Measurements from ENCODE around the gene SLC39A5. TPM values are rescaled to one million over a fixed set of nuclear protein-coding genes. Genes with fewer than 3 reads are reported as not detected.

SLC39A5 gene
- total and polyA plus RNA-seq, 2 of the 8 experiments (the other 6 are each of a cell fraction or from before 2014, with no cell fraction given): 0.27 TPM; not detected in 1

- H3K4me2 ChIP-seq (ENCODE audit: insufficient read depth in 1 of 2, low read depth in 2 of 2, low read length in 2 of 2): no peak overlapping the region
- H2BK5ac ChIP-seq (ENCODE audit: low read depth, low read length): 0 out of 2 replicates have a peak overlapping the region, but pooled peaks have one; percentile 5
- no peak overlapping the region for H3K56ac ChIP-seq (replicated peaks; ENCODE audit: insufficient read length, low read depth, low read length)
- no peak overlapping the region for H2BK120ac ChIP-seq (replicated peaks; ENCODE audit: low read depth, low read length)
- no peak overlapping the region for H3K14ac ChIP-seq (ENCODE audit: insufficient read length)
- H3K79me1 ChIP-seq (ENCODE audit: low read depth, low read length): no peaks in the 10 kb centered on the region
- no peak overlapping the region for H2AK5ac ChIP-seq (ENCODE audit: low read depth, low read length)
- no peaks in the 10 kb centered on the region for H3K23me2 ChIP-seq (ENCODE audit: low read depth, low read length)
- H4K8ac ChIP-seq (ENCODE audit: extremely low read depth, insufficient read depth, low read length): no peak overlapping the region
- H3K9me3 ChIP-seq (ENCODE audit: insufficient read depth in 2 of 2, low read depth in 1 of 2, low read length in 1 of 2): no peaks in the 10 kb centered on the region
- H3K27ac ChIP-seq (ENCODE audit: low read depth, low read length): no peak overlapping the region
- no peak overlapping the region for H4K5ac ChIP-seq (ENCODE audit: insufficient read length, low read depth, low read length)
- DNase-seq (ENCODE audit: low read depth in 1 of 2, low spot score in 2 of 2) (no peak), FAIRE-seq (no peak)
- H2AFZ ChIP-seq (ENCODE audit: low read length): no peak overlapping the region
- H3K79me2 ChIP-seq (ENCODE audit: control insufficient read depth in 1 of 2, insufficient read depth in 2 of 2, low read length in 2 of 2): no peaks in the 10 kb centered on the region
- ChIA-PET CTCF (ENCODE audit: partially characterized antibody) (interaction anchor here (0.9 to 4.5 kb wide), 7 partner anchors 9 to 58 kb away, joined by 3 to 33 read pairs (median 3); partner anchors contain the start of genes ANKRD52, RNF41 and SMARCC2), POLR2A (ENCODE audit: partially characterized antibody) (interaction anchor here (0.5 to 5.6 kb wide), 11 partner anchors 8 to 169 kb away, joined by 3 to 26 read pairs (median 5); partner anchors contain the start of genes ANKRD52, ERBB3 and MYL6)
- no peak overlapping the region for H2BK12ac ChIP-seq (ENCODE audit: low read depth, low read length)
- H3K36me3 ChIP-seq (ENCODE audit: control insufficient read depth in 2 of 4, insufficient read depth in 4 of 4, low read length in 3 of 4): peaks cover 42 to 78% (median 70%) of the 10 kb centered on the region in 4 experiments
- H3K4me3 ChIP-seq (ENCODE audit: extremely low read depth in 1 of 4, insufficient read depth in 2 of 4, low read depth in 3 of 4, low read length in 4 of 4): no peak overlapping the region
- H4K20me1 ChIP-seq (replicated peaks in 1 of 2; ENCODE audit: control insufficient read depth in 1 of 2, insufficient read depth in 2 of 2, low read length in 2 of 2): peaks cover 0 to 6% of the 10 kb centered on the region in 2 experiments
- H3K18ac ChIP-seq (ENCODE audit: extremely low read depth, low read length): no peak overlapping the region
- H3K23ac ChIP-seq (ENCODE audit: insufficient read length): no peak overlapping the region
- WGBS, 2 experiments (ENCODE audit: extremely low coverage in 1 of 2, insufficient coverage in 1 of 2, insufficient read length in 1 of 2, insufficient replicate concordance in 2 of 2, low coverage in 1 of 2, low lambda C conversion rate in 2 of 2, missing lambda C conversion rate in 1 of 2): 97% methylated on average over 8 of the region's 8 CpGs; no CpG with 5 or more reads in 1 of the 2 experiments
- H3K4ac ChIP-seq (replicated peaks; ENCODE audit: insufficient read length, low read depth, low read length): no peak overlapping the region
- H3K27me3 ChIP-seq (replicated peaks in 1 of 4; ENCODE audit: control insufficient read depth in 3 of 4, extremely low read depth in 1 of 4, insufficient read depth in 3 of 4, low read length in 3 of 4): no peaks in the 10 kb centered on the region
- H4K91ac ChIP-seq (replicated peaks; ENCODE audit: insufficient read length, low read length): no peak overlapping the region
- H2BK15ac ChIP-seq (ENCODE audit: low read length): no peak overlapping the region
- H3K9ac ChIP-seq (replicated peaks in 1 of 4; ENCODE audit: extremely low read depth in 1 of 4, low read depth in 3 of 4, low read length in 3 of 4): no peak overlapping the region
- no peaks in the 10 kb centered on the region for H3K4me1 ChIP-seq (replicated peaks in 1 of 4; ENCODE audit: control insufficient read depth in 3 of 4, insufficient read depth in 4 of 4, low read length in 3 of 4)
- no peak overlapping the region for H2BK20ac ChIP-seq (ENCODE audit: low read length)
- no peak for TF ChIP-seq HDAC2 (IDR thresholded peaks at IDR 0.05; ENCODE audit: borderline replicate concordance in 1 of 2, low read depth in 2 of 2, low read length in 2 of 2)
- no peak for TF ChIP-seq ATF3 (IDR thresholded peaks at IDR 0.05; ENCODE audit: insufficient read depth, low read depth, low read length)
- no peak for TF ChIP-seq TCF12 (IDR thresholded peaks at IDR 0.05; ENCODE audit: low read depth, low read length)
- TF ChIP-seq RNF2 (IDR thresholded peaks at IDR 0.05; ENCODE audit: borderline replicate concordance, low read depth, low read length, missing control alignments, poor library complexity, severe bottlenecking): no peak
- no peak for TF ChIP-seq MAX (IDR thresholded peaks at IDR 0.05)
- TF ChIP-seq MAFK (IDR thresholded peaks at IDR 0.05; ENCODE audit: low read depth, low read length): no peak
Observed at GRCh38 chr12:56248711-56249110, 18.9 kb downstream of the SLC39A5 start.
